Testis (tissue), 3 donors: Measurements from ENCODE around the gene EIF3F. TPM values are rescaled to one million over a fixed set of nuclear protein-coding genes. Genes with fewer than 3 reads are reported as not detected.

Experiments
- DNase-seq: peaks from one replicate; pipeline ENCODE4 v3.0.0-alpha.2; 2019
- H3K27ac ChIP-seq, 2 donors: fragments of 200-600 bp; sonication (generic); one replicate each; pipeline ENCODE4 v1.5.1; 2019
- H3K27me3 ChIP-seq: fragments of 200-600 bp; sonication (generic); one replicate; pipeline ENCODE4 v1.5.1; 2019
- H3K36me3 ChIP-seq: fragments of 200-600 bp; sonication (generic); one replicate; pipeline ENCODE4 v1.5.1; 2017; ENCODE audit warnings: low read depth; ENCODE audit errors: missing control alignments
- H3K4me1 ChIP-seq: fragments of 200-600 bp; sonication (generic); one replicate; pipeline ENCODE4 v1.5.1; 2019
- H3K4me3 ChIP-seq, 2 donors: fragments of 200-600 bp; sonication (generic); one replicate each; pipeline ENCODE4 v1.5.1; 2017 to 2019
- H3K9me3 ChIP-seq: fragments of 200-600 bp; sonication (generic); one replicate; pipeline ENCODE4 v1.5.1; 2017
- POLR2A ChIP-seq: fragments of 450-650 bp; IDR thresholded peaks from one replicate; pipeline ENCODE4 v1.6.1; 2017; ENCODE audit warnings: antibody characterized with exemption, mild to moderate bottlenecking, moderate library complexity
- WGBS, 2 donors: methylation state at CpG; one replicate each; pipeline ENCODE4 v1.1.5; 2018; 5-methylcytosine and 5-hydroxymethylcytosine counted together
- intact Hi-C: fragments of 100-400 bp; cut with DNase I; formaldehyde crosslinking; loops from one replicate; pipeline ENCODE4 v1.15.1; 2023; ENCODE audit warnings: low total_unique reads
- polyA plus RNA-seq: library from polyadenylated mRNA; stranded (reverse); fragments of 350-450 nt; fragmentation: Illumina TruSeq; extraction: RNeasy Lipid Tissue Mini Kit (QIAGEN cat#74804); gene quantifications from one replicate; pipeline ENCODE4 v1.2.3, GENCODE V29; 2014; ENCODE audit warnings: low read depth, low replicate concordance; ENCODE audit not compliant: insufficient read depth
- total RNA-seq, 2 donors: library from RNA; depleted of rRNA; stranded (reverse); fragments of >200 nt; gene quantifications; one replicate each; pipeline ENCODE4 v1.2.3, GENCODE V29; 2016
- TF ChIP-seq, protein P1 (sequence below), 3 experiments: fragments of 450-650 bp in 2 of 3; fragments of 200-600 bp in 1 of 3; sonication (generic) in 1 of 3; IDR thresholded peaks; one replicate each; pipeline ENCODE4 v1.5.1; 2016 to 2019; ENCODE audit warnings: antibody characterized with exemption in 3 of 3, mild to moderate bottlenecking in 2 of 3, moderate library complexity in 1 of 3

Gene EIF3F
- total and polyA plus RNA-seq, 3 donors from 2014 or later: 268 to 387 (median 287) TPM

DNA sequence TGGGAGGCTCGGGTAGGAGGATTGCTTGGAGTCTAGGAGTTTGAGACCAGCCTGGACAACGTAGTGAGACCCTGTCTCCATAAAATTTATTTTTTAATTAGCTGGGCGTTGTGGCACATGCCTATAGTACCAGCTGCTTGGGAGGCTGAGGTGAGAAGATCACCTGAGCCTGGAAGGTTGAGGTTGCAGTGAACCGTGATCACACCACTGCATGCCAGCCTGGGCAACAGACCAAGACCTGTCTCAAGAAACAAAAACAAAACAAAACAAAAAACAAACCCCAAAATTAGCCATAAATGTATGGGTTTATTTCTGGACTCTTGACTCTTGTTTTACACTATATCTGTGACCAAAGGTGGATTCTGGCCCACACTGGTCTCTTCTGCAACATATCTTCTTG is 41.6 kb downstream of the EIF3F start:
- H3K9me3 ChIP-seq: no peaks in the 10 kb centered on the region
- H3K4me1 ChIP-seq: peaks cover 21% of the 10 kb centered on the region
- 87 to 91% methylated on average over 4 of the region's 4 CpGs for WGBS, 2 donors
- no peaks in the 10 kb centered on the region for H3K36me3 ChIP-seq
- no peak overlapping the region for H3K27ac ChIP-seq
- H3K4me3 ChIP-seq: no peak overlapping the region
- TF ChIP-seq POLR2A: no peak
- TF ChIP-seq, protein P1, sequence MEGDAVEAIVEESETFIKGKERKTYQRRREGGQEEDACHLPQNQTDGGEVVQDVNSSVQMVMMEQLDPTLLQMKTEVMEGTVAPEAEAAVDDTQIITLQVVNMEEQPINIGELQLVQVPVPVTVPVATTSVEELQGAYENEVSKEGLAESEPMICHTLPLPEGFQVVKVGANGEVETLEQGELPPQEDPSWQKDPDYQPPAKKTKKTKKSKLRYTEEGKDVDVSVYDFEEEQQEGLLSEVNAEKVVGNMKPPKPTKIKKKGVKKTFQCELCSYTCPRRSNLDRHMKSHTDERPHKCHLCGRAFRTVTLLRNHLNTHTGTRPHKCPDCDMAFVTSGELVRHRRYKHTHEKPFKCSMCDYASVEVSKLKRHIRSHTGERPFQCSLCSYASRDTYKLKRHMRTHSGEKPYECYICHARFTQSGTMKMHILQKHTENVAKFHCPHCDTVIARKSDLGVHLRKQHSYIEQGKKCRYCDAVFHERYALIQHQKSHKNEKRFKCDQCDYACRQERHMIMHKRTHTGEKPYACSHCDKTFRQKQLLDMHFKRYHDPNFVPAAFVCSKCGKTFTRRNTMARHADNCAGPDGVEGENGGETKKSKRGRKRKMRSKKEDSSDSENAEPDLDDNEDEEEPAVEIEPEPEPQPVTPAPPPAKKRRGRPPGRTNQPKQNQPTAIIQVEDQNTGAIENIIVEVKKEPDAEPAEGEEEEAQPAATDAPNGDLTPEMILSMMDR (IDR thresholded peaks at IDR 0.05): no peak
- no peak for DNase-seq
- intact Hi-C loops: no loop called here
- no peaks in the 10 kb centered on the region for H3K27me3 ChIP-seq

DNA sequence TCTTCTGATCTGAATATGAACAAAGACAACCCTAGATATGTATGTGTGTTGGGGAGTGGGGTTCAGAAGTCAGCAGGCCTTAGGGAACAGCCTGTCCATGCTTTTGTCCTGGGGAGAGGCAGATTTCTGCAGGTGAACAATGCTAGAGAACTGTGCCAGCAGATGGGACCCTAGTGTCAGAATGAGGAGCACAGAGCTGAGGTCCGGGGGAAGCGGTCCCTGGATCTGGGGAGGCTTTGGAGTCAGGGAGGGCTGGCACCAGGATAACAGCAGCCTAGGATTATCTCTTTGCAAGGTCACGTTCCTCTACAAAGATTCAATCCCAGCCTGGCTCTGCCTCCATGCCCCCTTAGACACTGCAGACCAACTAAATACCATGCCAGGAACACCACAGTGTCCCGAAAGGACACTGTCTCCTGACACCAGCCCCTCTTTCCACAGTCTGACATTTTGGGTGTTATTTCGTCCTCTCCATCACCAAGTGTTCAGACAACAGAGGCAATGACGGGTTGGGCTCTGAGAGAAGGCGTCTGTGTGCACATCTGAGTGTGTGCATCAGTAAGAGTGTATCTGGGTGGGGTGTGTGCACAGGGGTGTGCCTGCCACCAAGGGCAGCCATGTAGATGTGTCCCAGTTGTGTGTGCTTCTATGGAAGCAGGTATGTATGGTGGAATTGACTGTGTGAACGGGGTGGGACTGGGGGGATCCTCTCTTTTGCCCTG is 43.5 kb downstream of the EIF3F start:
- Histone ChIP-seq H3K27me3 (no peaks in the 10 kb centered on the region), H3K27ac (no peak overlapping the region), H3K4me3 (no peak overlapping the region), H3K9me3 (no peaks in the 10 kb centered on the region), H3K36me3 (no peaks in the 10 kb centered on the region), H3K4me1 (peaks cover 26% of the 10 kb centered on the region)
- 72 to 85% methylated on average over 7 to 8 of the region's 8 CpGs for WGBS, 2 donors
- TF ChIP-seq, protein P1 (IDR thresholded peaks at IDR 0.05): no peak
- no peak for TF ChIP-seq POLR2A
- no peak for DNase-seq
- intact Hi-C loops: no loop called here

DNA sequence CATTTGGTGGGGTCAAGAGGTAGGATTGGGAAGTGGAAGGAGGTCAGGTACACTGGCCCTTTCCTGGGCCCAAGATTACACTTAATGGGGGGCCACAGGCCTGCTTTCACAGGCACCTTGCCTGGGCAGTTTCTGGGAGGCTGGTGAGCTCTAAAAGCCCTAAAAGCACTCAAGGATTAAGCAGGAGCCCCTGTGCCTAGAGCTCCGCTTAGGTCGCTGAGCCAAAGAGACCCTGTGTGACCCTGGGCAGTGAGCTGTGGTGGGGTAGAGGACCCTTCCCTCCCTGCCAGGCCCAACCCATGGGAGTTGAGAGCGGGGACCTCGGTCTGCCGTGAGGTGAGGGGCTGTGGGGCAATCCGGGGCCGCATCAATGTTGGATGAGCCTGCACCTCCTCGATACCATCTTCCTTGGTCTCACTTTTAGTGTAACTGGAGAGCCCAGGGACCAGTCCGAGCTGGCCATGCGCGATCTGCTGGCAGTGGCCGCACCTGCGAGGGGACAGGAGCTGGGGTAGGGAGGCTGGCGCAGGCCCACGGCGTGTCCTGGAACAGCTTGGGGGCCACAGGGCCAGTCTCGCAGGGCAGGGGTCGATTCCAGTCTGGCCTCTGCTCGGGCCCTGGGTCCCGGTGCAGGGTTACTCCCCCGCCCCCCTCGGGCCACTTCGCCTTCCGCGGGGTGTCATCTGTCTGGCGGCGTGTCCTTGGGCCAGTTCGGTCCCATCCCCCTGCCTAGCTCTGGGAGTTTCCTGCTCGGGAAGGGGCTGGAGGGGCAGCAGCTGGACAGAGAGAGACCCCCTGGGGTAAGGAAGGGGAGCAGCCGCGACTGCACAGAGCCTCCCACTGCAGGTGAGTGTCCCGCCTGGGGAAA is 44.3 kb downstream of the EIF3F start:
- WGBS, 2 donors: 78 to 87% methylated on average over 25 to 32 of the region's 32 CpGs
- Histone ChIP-seq H3K36me3 (no peaks in the 10 kb centered on the region), H3K27me3 (no peaks in the 10 kb centered on the region), H3K27ac (no peak overlapping the region), H3K4me3 (no peak overlapping the region), H3K9me3 (no peaks in the 10 kb centered on the region), H3K4me1 (peaks cover 26% of the 10 kb centered on the region)
- no peak for DNase-seq
- intact Hi-C loops: no loop called here
- TF ChIP-seq, protein P1 (IDR thresholded peaks at IDR 0.05): no peak
- no peak for TF ChIP-seq POLR2A

DNA sequence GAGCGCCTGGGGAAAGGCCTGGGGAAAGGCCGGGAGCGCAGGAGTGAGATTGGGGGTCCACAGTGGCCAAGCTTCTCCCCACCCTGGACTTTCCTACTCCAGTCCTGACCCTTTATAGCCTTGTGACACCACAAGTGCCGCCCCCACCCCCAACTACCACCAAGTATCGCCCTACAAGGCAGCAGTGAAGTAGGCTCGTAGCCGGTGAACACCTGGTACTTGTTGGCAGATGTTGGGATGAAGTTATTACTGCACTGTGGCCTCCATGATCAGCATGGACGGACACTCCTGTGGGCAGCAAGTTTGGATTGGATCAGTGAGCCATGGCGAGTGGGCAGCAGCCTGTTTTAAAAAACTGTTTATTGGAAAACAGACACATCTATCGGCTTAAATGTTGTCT is 45.0 kb downstream of the EIF3F start:
- intact Hi-C loops: no loop called here
- 85 to 96% methylated on average over 10 of the region's 10 CpGs for WGBS, 2 donors
- no peak for DNase-seq
- no peak overlapping the region for H3K27ac ChIP-seq
- H3K9me3 ChIP-seq: no peaks in the 10 kb centered on the region
- no peaks in the 10 kb centered on the region for H3K27me3 ChIP-seq
- TF ChIP-seq POLR2A: no peak
- TF ChIP-seq, protein P1 (IDR thresholded peaks at IDR 0.05): no peak
- H3K36me3 ChIP-seq: no peaks in the 10 kb centered on the region
- peaks cover 26% of the 10 kb centered on the region for H3K4me1 ChIP-seq
- H3K4me3 ChIP-seq: no peak overlapping the region
